Liver (tissue), 2 donors: ENCODE data around the gene RNLS.
A peak's percentile ranks its signal among the peaks of the same experiment; 100 is the strongest.

Experiments
- RXRA ChIP-seq, 2 donors: IDR thresholded peaks; 2 replicates each; pipeline ENCODE4 v1.6.1; 2017 to 2018; ENCODE audit warnings: antibody characterized with exemption in 2 of 2, mild to moderate bottlenecking in 1 of 2
- YY1 ChIP-seq: IDR thresholded peaks from 2 replicates; pipeline ENCODE4 v1.6.1; 2016; ENCODE audit warnings: antibody characterized with exemption, mild to moderate bottlenecking
- TF ChIP-seq, protein P1 (sequence below): IDR thresholded peaks from 2 replicates; pipeline ENCODE4 v1.6.1; 2016; ENCODE audit warnings: antibody characterized with exemption
- donor health status: healthy.

DNA sequence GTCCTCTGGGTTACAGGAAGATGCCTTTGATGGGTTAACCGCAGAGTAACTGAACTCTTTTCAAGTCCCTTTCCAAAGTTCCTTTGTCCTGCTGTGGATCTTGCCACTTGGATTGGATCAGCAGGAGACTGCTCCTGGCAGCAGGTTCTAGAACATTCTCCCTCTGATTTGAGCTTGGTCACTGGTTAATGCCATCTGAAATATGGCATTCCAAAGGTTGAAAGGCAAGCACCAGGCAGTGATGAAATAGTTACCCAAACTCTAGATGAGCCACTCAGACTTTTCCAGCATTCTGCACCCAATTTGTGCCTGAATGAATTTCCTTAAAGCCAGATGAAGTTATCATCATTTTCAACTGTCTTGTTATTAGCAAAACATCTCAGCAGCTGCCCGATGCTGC, 343.9 kb downstream of the RNLS start:
- TF ChIP-seq RXRA (IDR thresholded peaks at IDR 0.05) (peak in 1 of 2 donors; percentile 45), YY1 (peak; percentile 36)
- TF ChIP-seq, protein P1, sequence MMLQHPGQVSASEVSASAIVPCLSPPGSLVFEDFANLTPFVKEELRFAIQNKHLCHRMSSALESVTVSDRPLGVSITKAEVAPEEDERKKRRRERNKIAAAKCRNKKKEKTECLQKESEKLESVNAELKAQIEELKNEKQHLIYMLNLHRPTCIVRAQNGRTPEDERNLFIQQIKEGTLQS = peak; percentile 27
